Right lobe of liver (tissue), 6 donors: Measurements from ENCODE around the gene BCO2. TPM values are rescaled to one million over a fixed set of nuclear protein-coding genes. Genes with fewer than 3 reads are reported as not detected.

Source experiments
- ATAC-seq, 4 donors: fragments of 200-7000 bp; cut with Tn5 transposase; one replicate each; pipeline ENCODE4 v1.9.1; 2020; ENCODE audit warnings: mild to moderate bottlenecking in 4 of 4, moderate library complexity in 4 of 4
- DNase-seq, 3 donors: peaks; one replicate each; pipeline ENCODE4 v3.0.0-alpha.2; 2020
- H3K27ac ChIP-seq, 3 donors: fragments of 200-600 bp; one replicate each; pipeline ENCODE4 v1.8.0; 2022
- H3K27me3 ChIP-seq, 2 donors: fragments of 200-600 bp; one replicate each; pipeline ENCODE4 v1.8.0; 2022
- H3K36me3 ChIP-seq, 4 donors: fragments of 200-600 bp; sonication (generic) in 1 of 4; one replicate each; pipeline versions ENCODE4 v1.5.1 to v1.8.0; 2017 to 2022; ENCODE audit warnings: control low read depth in 1 of 4
- H3K4me1 ChIP-seq, 4 donors: fragments of 200-600 bp; sonication (generic) in 1 of 4; one replicate each; pipeline versions ENCODE4 v1.5.1 to v1.8.0; 2017 to 2022; ENCODE audit warnings: control low read depth in 1 of 4
- H3K4me3 ChIP-seq, 3 donors: fragments of 200-600 bp; one replicate each; pipeline ENCODE4 v1.8.0; 2022
- H3K9me3 ChIP-seq, 4 donors: fragments of 200-600 bp; sonication (generic) in 1 of 4; one replicate each; pipeline versions ENCODE4 v1.5.1 to v1.8.0; 2017 to 2022; ENCODE audit warnings: control low read depth in 1 of 4
- CTCF ChIP-seq, 4 donors: fragments of 200-600 bp in 3 of 4; fragments of 450-650 bp in 1 of 4; IDR thresholded peaks; one replicate each; pipeline versions ENCODE4 v1.5.1 to v1.8.0; 2016 to 2022; ENCODE audit warnings: antibody characterized with exemption in 4 of 4, mild to moderate bottlenecking in 2 of 4
- POLR2A ChIP-seq: fragments of 450-650 bp; IDR thresholded peaks from one replicate; pipeline ENCODE4 v1.6.1; 2017; ENCODE audit warnings: antibody characterized with exemption, mild to moderate bottlenecking
- WGBS: methylation state at CpG from one replicate; pipeline ENCODE4 v1.1.6; 2018; ENCODE audit warnings: low coverage, low lambda C conversion rate; ENCODE audit not compliant: insufficient coverage; ENCODE audit errors: missing lambda C conversion rate; 5-methylcytosine and 5-hydroxymethylcytosine counted together
- intact Hi-C, 2 donors: fragments of 100-400 bp; cut with DNase I; formaldehyde crosslinking; loops; one replicate each; pipeline versions ENCODE4 v1.11.2 to v1.14.1; 2022
- total RNA-seq, 6 experiments: library from RNA; depleted of rRNA in 2 of 6; stranded (reverse); fragments of >200 nt in 2 of 6; fragmentation: NEBNext Ultra II Directional in 3 of 6; extraction: Animal tissue kit (Norgen Biotek cat#: 25700) in 3 of 6; gene quantifications; one replicate each; pipeline versions ENCODE4 v1.1.0 to v1.2.4, GENCODE V29; 2016 to 2023
- donor health status: DM: no; HTN: yes; CAD: no.
- donor health status: DM: no; HTN: no; CAD: no.
- donor health status: DM: no; HTN: no; CAD: no.
- donor health status: DM: no; HTN: yes; CAD: no.
- donor health status: DM: no; HTN: yes; CAD: no.

The BCO2 gene
- total RNA-seq, 6 experiments from 2014 or later = 33.3 to 118 (median 75.5) TPM

- Histone ChIP-seq H3K36me3 (peaks cover 0 to 9% (median 2%) of the 10 kb centered on the region in 4 donors), H3K27me3 (no peaks in the 10 kb centered on the region), H3K27ac (peak overlapping the region; percentile 43 to 87 (median 83)), H3K4me3 (peak overlapping the region; percentile 19 to 60 (median 53)), H3K9me3 (no peaks in the 10 kb centered on the region), H3K4me1 (no peaks in the 10 kb centered on the region)
- no peak for DNase-seq
- no peak for TF ChIP-seq CTCF (IDR thresholded peaks at IDR 0.05)
- no peak for TF ChIP-seq POLR2A
- ATAC-seq = peak; percentile 7 to 52 (median 34)
- 10% methylated on average over 4 of the region's 4 CpGs for WGBS
- intact Hi-C loops = no loop called here
These were observed 2.3 kb downstream of the BCO2 start for GRCh38 chr11:112177589-112177988.

- no peaks in the 10 kb centered on the region for H3K27me3 ChIP-seq
- WGBS = 96% methylated on average over 1 of the region's 1 CpG
- H3K27ac ChIP-seq = peak overlapping the region in 2 of 3 donors; percentile 3 to 14
- peak overlapping the region in 2 of 3 donors; percentile 53 to 60 for H3K4me3 ChIP-seq
- intact Hi-C loops = no loop called here
- ATAC-seq = no peak
- TF ChIP-seq POLR2A (no peak), CTCF (IDR thresholded peaks at IDR 0.05) (no peak)
- no peaks in the 10 kb centered on the region for H3K4me1 ChIP-seq
- no peaks in the 10 kb centered on the region for H3K9me3 ChIP-seq
- DNase-seq = no peak
- peaks cover 0 to 9% (median 2%) of the 10 kb centered on the region in 4 donors for H3K36me3 ChIP-seq
These were observed 3.1 kb downstream of the BCO2 start for GRCh38 chr11:112178428-112178827.

GRCh38 chr11:112178936-112179335 is 3.6 kb downstream of the BCO2 start:
- peak overlapping the region in 1 of 3 donors; percentile 3 for H3K27ac ChIP-seq
- peak overlapping the region in 1 of 3 donors; percentile 60 for H3K4me3 ChIP-seq
- H3K4me1 ChIP-seq = no peaks in the 10 kb centered on the region
- TF ChIP-seq CTCF (IDR thresholded peaks at IDR 0.05) = no peak
- TF ChIP-seq POLR2A = no peak
- H3K27me3 ChIP-seq = no peaks in the 10 kb centered on the region
- intact Hi-C loops = no loop called here
- 34% methylated on average over 3 of the region's 3 CpGs for WGBS
- peaks cover 0 to 9% (median 2%) of the 10 kb centered on the region in 4 donors for H3K36me3 ChIP-seq
- DNase-seq (no peak), ATAC-seq (no peak)
- H3K9me3 ChIP-seq = no peaks in the 10 kb centered on the region

- Histone ChIP-seq H3K27ac (no peak overlapping the region), H3K4me1 (no peaks in the 10 kb centered on the region), H3K36me3 (peaks cover 0 to 9% (median 2%) of the 10 kb centered on the region in 4 donors), H3K27me3 (no peaks in the 10 kb centered on the region), H3K9me3 (no peaks in the 10 kb centered on the region), H3K4me3 (no peak overlapping the region)
- intact Hi-C loops = no loop called here
- TF ChIP-seq CTCF (IDR thresholded peaks at IDR 0.05) (no peak), POLR2A (no peak)
- ATAC-seq (peak in 2 of 4 donors; percentile 3 to 11), DNase-seq (no peak)
These were observed 4.3 kb downstream of the BCO2 start for GRCh38 chr11:112179601-112180000.

- ATAC-seq = no peak
- intact Hi-C loops = no loop called here
- WGBS = 54% methylated on average over 1 of the region's 1 CpG
- Histone ChIP-seq H3K9me3 (no peaks in the 10 kb centered on the region), H3K4me3 (no peak overlapping the region), H3K27ac (no peak overlapping the region), H3K36me3 (peaks cover 0 to 9% (median 2%) of the 10 kb centered on the region in 4 donors), H3K27me3 (no peaks in the 10 kb centered on the region), H3K4me1 (peaks cover 0 to 3% (median 0%) of the 10 kb centered on the region in 4 donors)
- no peak for DNase-seq
- TF ChIP-seq POLR2A (no peak), CTCF (IDR thresholded peaks at IDR 0.05) (no peak)
These were observed 7.6 kb downstream of the BCO2 start for GRCh38 chr11:112182867-112183266.
